ENCODE data around the gene DBN1. TPM values are rescaled to one million over a fixed set of nuclear protein-coding genes. Genes with fewer than 3 reads are reported as not detected.

The DBN1 gene
- total and polyA plus RNA-seq, 2 of the 8 experiments (the other 6 are each of a cell fraction or from before 2014, with no cell fraction given): 168 to 333 TPM

DNA sequence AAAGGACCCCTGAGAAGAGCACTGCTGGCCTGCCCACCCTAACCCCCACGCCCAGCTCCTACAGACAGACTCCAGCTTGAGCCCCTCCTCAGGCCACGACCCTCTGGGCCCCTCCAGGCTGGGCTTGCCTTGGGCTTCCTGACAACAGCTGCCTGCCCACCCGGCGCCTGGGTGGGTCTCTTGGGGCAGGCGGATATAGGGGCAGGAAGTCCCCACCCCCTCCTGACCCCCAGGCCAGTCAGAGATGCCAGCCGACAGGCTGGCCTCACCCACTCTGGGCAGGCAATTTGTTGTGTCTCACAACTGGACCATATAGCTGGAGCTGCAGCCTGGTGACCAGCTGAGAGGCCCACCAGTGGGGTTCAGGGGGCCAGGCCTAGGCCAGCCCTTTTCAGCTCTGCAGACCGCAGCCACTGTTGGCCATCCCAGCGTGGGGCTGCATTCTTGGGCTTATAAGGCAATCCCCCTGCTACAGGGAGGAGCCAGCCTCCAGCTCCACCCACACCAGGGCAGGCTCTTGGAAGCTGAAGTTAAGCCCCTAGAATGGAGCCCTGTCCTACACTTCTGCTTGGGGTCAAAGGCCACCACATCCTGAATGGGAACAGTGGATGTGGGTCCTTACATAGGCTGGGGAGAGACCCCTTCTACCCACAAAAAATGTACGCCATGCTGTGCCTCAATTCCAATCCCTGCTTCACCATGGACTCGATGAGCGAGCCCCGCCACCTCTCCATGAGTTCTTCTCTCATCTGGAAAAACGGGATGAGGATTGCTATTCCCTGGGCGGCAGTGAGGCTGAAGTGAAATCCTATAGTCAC lies 22.0 kb upstream of the DBN1 start:
- H3K36me3 ChIP-seq (ENCODE audit: control insufficient read depth in 2 of 4, insufficient read depth in 4 of 4, low read length in 3 of 4): peaks cover 4 to 11% (median 9%) of the 10 kb centered on the region in 4 experiments; a peak in 6 of 8 replicates
- peak overlapping the region; percentile 61 to 83 (median 68); a peak in 6 of 8 replicates for H3K4me3 ChIP-seq (ENCODE audit: extremely low read depth in 1 of 4, insufficient read depth in 2 of 4, low read depth in 3 of 4, low read length in 4 of 4)
- peak overlapping the region; percentile 91; the same call in 1 of the 2 replicates for H2BK5ac ChIP-seq (ENCODE audit: low read depth, low read length)
- H4K8ac ChIP-seq (ENCODE audit: extremely low read depth, insufficient read depth, low read length): peak overlapping the region; percentile 69
- H3K4me2 ChIP-seq (ENCODE audit: insufficient read depth in 1 of 2, low read depth in 2 of 2, low read length in 2 of 2): peak overlapping the region; percentile 88 to 91
- no peaks in the 10 kb centered on the region; the same call in 1 of the 2 replicates for H3K79me1 ChIP-seq (ENCODE audit: low read depth, low read length)
- peaks cover 0 to 8% of the 10 kb centered on the region in 2 experiments; a peak in 1 of 4 replicates for H3K79me2 ChIP-seq (ENCODE audit: control insufficient read depth in 1 of 2, insufficient read depth in 2 of 2, low read length in 2 of 2)
- H3K27ac ChIP-seq (ENCODE audit: low read depth, low read length): peak overlapping the region; percentile 98
- FAIRE-seq: no peak
- peaks cover 3 to 4% of the 10 kb centered on the region in 2 experiments for H4K20me1 ChIP-seq (replicated peaks in 1 of 2; ENCODE audit: control insufficient read depth in 1 of 2, insufficient read depth in 2 of 2, low read length in 2 of 2)
- H2BK12ac ChIP-seq (ENCODE audit: low read depth, low read length): peak overlapping the region; percentile 85; the same call in 1 of the 2 replicates
- H4K5ac ChIP-seq (ENCODE audit: insufficient read length, low read depth, low read length): peak overlapping the region; percentile 51
- 0 out of 2 replicates have a peak overlapping the region, but pooled peaks have one; percentile 41 for H2AK5ac ChIP-seq (ENCODE audit: low read depth, low read length)
- H3K23me2 ChIP-seq (ENCODE audit: low read depth, low read length): peaks cover 10% of the 10 kb centered on the region
- peak overlapping the region; percentile 88 for H4K91ac ChIP-seq (replicated peaks; ENCODE audit: insufficient read length, low read length)
- 62% methylated on average over 14 of the region's 14 CpGs; no CpG with 5 or more reads in 1 of the 2 experiments for WGBS, 2 experiments (ENCODE audit: extremely low coverage in 1 of 2, insufficient coverage in 1 of 2, insufficient read length in 1 of 2, insufficient replicate concordance in 2 of 2, low coverage in 1 of 2, low lambda C conversion rate in 2 of 2, missing lambda C conversion rate in 1 of 2)
- H3K4me1 ChIP-seq (replicated peaks in 1 of 4; ENCODE audit: control insufficient read depth in 3 of 4, insufficient read depth in 4 of 4, low read length in 3 of 4): peaks cover 0 to 30% (median 25%) of the 10 kb centered on the region in 4 experiments; a peak in 6 of 7 replicates
- H3K23ac ChIP-seq (ENCODE audit: insufficient read length): no peak overlapping the region
- H3K9me3 ChIP-seq (ENCODE audit: insufficient read depth in 2 of 2, low read depth in 1 of 2, low read length in 1 of 2): no peaks in the 10 kb centered on the region
- H3K27me3 ChIP-seq (replicated peaks in 1 of 4; ENCODE audit: control insufficient read depth in 3 of 4, extremely low read depth in 1 of 4, insufficient read depth in 3 of 4, low read length in 3 of 4): peaks cover 2 to 12% (median 11%) of the 10 kb centered on the region in 4 experiments; a peak in 6 of 7 replicates
- no peak overlapping the region; the same call in 1 of the 2 replicates for H2BK15ac ChIP-seq (ENCODE audit: low read length)
- POLR2A ChIA-PET (ENCODE audit: partially characterized antibody): interaction anchor here (0.5 to 67.5 kb wide), 21 partner anchors 16 to 1278 kb away, joined by 3 to 3349 read pairs (median 3); partner anchors contain the start of genes B4GALT7, DBN1, DDX41 and DOK3
- H2BK20ac ChIP-seq (ENCODE audit: low read length): peak overlapping the region; percentile 43; the same call in 1 of the 2 replicates
- DNase-seq (ENCODE audit: low read depth in 1 of 2, low spot score in 2 of 2): peak; percentile 79 to 85
- H3K18ac ChIP-seq (ENCODE audit: extremely low read depth, low read length): peak overlapping the region; percentile 68; the same call in 1 of the 2 replicates
- CTCF ChIA-PET (ENCODE audit: partially characterized antibody): interaction anchor here (0.6 to 12.7 kb wide), 15 partner anchors 8 to 135 kb away, joined by 3 to 306 read pairs (median 4); partner anchors contain the start of genes DDX41, DOK3 and PDLIM7
- no peak overlapping the region for H2BK120ac ChIP-seq (replicated peaks; ENCODE audit: low read depth, low read length)
- no peak overlapping the region for H2AFZ ChIP-seq (ENCODE audit: low read length)
- no peak overlapping the region for H3K14ac ChIP-seq (ENCODE audit: insufficient read length)
- peak overlapping the region; percentile 28 for H3K4ac ChIP-seq (replicated peaks; ENCODE audit: insufficient read length, low read depth, low read length)
- peak overlapping the region in 2 of 4 experiments; percentile 92 to 93; a peak in 3 of 7 replicates for H3K9ac ChIP-seq (replicated peaks in 1 of 4; ENCODE audit: extremely low read depth in 1 of 4, low read depth in 3 of 4, low read length in 3 of 4)
- no peak overlapping the region for H3K56ac ChIP-seq (replicated peaks; ENCODE audit: insufficient read length, low read depth, low read length)
- TF ChIP-seq JUN (IDR thresholded peaks at IDR 0.05; ENCODE audit: low read depth, low read length) (no peak), TBP (IDR thresholded peaks at IDR 0.05; ENCODE audit: low read depth, low read length) (peak; percentile 79), TAF1 (IDR thresholded peaks at IDR 0.05; ENCODE audit: low read depth, low read length) (no peak), POLR2A (IDR thresholded peaks at IDR 0.05; ENCODE audit: control extremely low read depth in 1 of 2, low read depth in 2 of 2, low read length in 2 of 2) (peak in 1 of 2 experiments; percentile 67; a peak in 1 of 3 replicates), YY1 (IDR thresholded peaks at IDR 0.05; ENCODE audit: low read depth, low read length) (no peak), POLR2AphosphoS5 (IDR thresholded peaks at IDR 0.05; ENCODE audit: low read depth, low read length) (peak; percentile 60; the same call in 1 of the 2 replicates), FOSL1 (IDR thresholded peaks at IDR 0.05; ENCODE audit: insufficient read depth, low read depth, low read length) (no peak), BCL11A (IDR thresholded peaks at IDR 0.05; ENCODE audit: low read depth in 2 of 2, low read length in 2 of 2) (no peak), TEAD4 (IDR thresholded peaks at IDR 0.05; ENCODE audit: low read depth, low read length) (peak; percentile 90), SRF (IDR thresholded peaks at IDR 0.05; ENCODE audit: low read depth, low read length) (peak; percentile 96)
- TF ChIP-seq, protein P1, sequence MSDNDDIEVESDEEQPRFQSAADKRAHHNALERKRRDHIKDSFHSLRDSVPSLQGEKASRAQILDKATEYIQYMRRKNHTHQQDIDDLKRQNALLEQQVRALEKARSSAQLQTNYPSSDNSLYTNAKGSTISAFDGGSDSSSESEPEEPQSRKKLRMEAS (IDR thresholded peaks at IDR 0.05): no peak
